DOHH2 (cell line): ENCODE results near the gene NLRP7.

ENCODE experiments used
- H3F3A ChIP-seq: fragments of 200-600 bp; sonication (generic), shearing (Covaris generic); 2 replicates; pipeline ENCODE4 v1.6.0; 2016; ENCODE audit warnings: antibody characterized with exemption, mild to moderate bottlenecking; ENCODE audit not compliant: control insufficient read depth, insufficient read depth
- H3K27ac ChIP-seq: fragments of 200-600 bp; sonication (generic); 2 replicates; pipeline ENCODE4 v1.5.1; 2014; ENCODE audit warnings: low read depth, mild to moderate bottlenecking, low read length, moderate library complexity
- H3K27me3 ChIP-seq: fragments of 200-600 bp; sonication (generic); 2 replicates; pipeline ENCODE4 v1.6.1; 2014; ENCODE audit warnings: mild to moderate bottlenecking, low read length, mixed read lengths; ENCODE audit not compliant: control insufficient read depth
- H3K36me3 ChIP-seq: fragments of 200-600 bp; sonication (generic); 2 replicates; pipeline ENCODE4 v1.6.1; 2014; ENCODE audit warnings: mild to moderate bottlenecking, low read length, moderate library complexity, mixed read lengths; ENCODE audit not compliant: control insufficient read depth
- H3K4me1 ChIP-seq: fragments of 200-600 bp; sonication (generic); 2 replicates; pipeline ENCODE4 v1.6.1; 2014; ENCODE audit warnings: mild to moderate bottlenecking, low read length, mixed read lengths; ENCODE audit not compliant: control insufficient read depth
- H3K4me2 ChIP-seq: fragments of 200-600 bp; sonication (generic); 2 replicates; pipeline ENCODE4 v1.6.0; 2014; ENCODE audit warnings: mild to moderate bottlenecking, low read length, moderate library complexity
- H3K4me3 ChIP-seq: fragments of 200-600 bp; sonication (generic); 2 replicates; pipeline ENCODE4 v1.5.1; 2014; ENCODE audit warnings: mild to moderate bottlenecking, low read length, mixed read lengths
- H3K79me2 ChIP-seq: fragments of 200-600 bp; sonication (generic); 2 replicates; pipeline ENCODE4 v1.6.1; 2014; ENCODE audit warnings: mild to moderate bottlenecking, low read length, mixed read lengths; ENCODE audit not compliant: control insufficient read depth
- H3K9me2 ChIP-seq: fragments of 200-600 bp; sonication (generic); replicated peaks from 2 replicates; pipeline ENCODE4 v1.6.1; 2014; ENCODE audit warnings: mild to moderate bottlenecking, low read length, mixed read lengths; ENCODE audit not compliant: control insufficient read depth
- H3K9me3 ChIP-seq: fragments of 200-600 bp; sonication (generic); 2 replicates; pipeline ENCODE4 v1.6.1; 2014; ENCODE audit warnings: antibody characterized with exemption, low read length, mixed read lengths; ENCODE audit not compliant: control insufficient read depth, insufficient read depth
- H4K20me1 ChIP-seq: fragments of 200-600 bp; sonication (generic); 2 replicates; pipeline ENCODE4 v1.6.0; 2014; ENCODE audit warnings: low read depth, mild to moderate bottlenecking, antibody characterized with exemption, low read length, moderate library complexity; ENCODE audit not compliant: control insufficient read depth, insufficient read depth
- EZH2phosphoT487 ChIP-seq: fragments of 200-600 bp; sonication (generic); IDR thresholded peaks from 2 replicates; pipeline ENCODE4 v1.6.1; 2017; ENCODE audit warnings: borderline replicate concordance, mild to moderate bottlenecking, antibody characterized with exemption, low read length, moderate library complexity, mixed read lengths
- TF ChIP-seq, protein P1 (sequence below): fragments of 200-600 bp; sonication (generic); IDR thresholded peaks from one replicate; pipeline ENCODE4 v1.5.1; 2014; ENCODE audit warnings: antibody characterized with exemption, mild to moderate bottlenecking, low read depth, low read length; ENCODE audit not compliant: poor library complexity, severe bottlenecking

NLRP7 gene

DNA sequence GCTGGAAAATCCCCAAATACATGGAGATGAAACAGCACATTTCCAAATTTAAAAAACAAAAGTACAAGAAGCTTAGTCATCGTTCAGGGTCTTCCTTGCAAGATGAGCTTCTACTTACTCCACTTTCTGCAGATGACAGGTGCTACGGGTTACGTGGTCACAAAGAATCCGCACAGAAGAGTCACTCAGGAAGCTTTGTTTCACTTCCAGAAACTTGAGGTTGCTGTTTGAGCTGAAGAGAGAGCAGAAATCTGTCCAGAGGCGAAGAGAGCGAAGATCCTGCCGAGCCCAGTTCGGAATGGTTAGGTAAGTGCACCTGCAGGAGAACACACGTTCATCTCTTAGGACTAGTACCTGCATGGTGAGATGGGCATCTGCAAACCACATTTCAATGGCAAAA, 9.4 kb downstream of the NLRP7 start:
- Histone ChIP-seq H3K9me2 (no peaks in the 10 kb centered on the region), H3K4me2 (peak overlapping the region; percentile 72)

GRCh38 chr19:54928299-54928698, 19.0 kb downstream of the NLRP7 start:
- no peak overlapping the region for H3K4me2 ChIP-seq
- peaks cover 6% of the 10 kb centered on the region for H3K4me1 ChIP-seq
- H3K36me3 ChIP-seq, result no peaks in the 10 kb centered on the region
- no peaks in the 10 kb centered on the region for H3F3A ChIP-seq
- H3K79me2 ChIP-seq, result no peaks in the 10 kb centered on the region
- TF ChIP-seq, protein P1, sequence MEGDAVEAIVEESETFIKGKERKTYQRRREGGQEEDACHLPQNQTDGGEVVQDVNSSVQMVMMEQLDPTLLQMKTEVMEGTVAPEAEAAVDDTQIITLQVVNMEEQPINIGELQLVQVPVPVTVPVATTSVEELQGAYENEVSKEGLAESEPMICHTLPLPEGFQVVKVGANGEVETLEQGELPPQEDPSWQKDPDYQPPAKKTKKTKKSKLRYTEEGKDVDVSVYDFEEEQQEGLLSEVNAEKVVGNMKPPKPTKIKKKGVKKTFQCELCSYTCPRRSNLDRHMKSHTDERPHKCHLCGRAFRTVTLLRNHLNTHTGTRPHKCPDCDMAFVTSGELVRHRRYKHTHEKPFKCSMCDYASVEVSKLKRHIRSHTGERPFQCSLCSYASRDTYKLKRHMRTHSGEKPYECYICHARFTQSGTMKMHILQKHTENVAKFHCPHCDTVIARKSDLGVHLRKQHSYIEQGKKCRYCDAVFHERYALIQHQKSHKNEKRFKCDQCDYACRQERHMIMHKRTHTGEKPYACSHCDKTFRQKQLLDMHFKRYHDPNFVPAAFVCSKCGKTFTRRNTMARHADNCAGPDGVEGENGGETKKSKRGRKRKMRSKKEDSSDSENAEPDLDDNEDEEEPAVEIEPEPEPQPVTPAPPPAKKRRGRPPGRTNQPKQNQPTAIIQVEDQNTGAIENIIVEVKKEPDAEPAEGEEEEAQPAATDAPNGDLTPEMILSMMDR, result no peak
- H3K27ac ChIP-seq, result no peak overlapping the region
- H3K9me2 ChIP-seq, result no peaks in the 10 kb centered on the region
- no peak overlapping the region for H3K4me3 ChIP-seq
- peaks cover 14% of the 10 kb centered on the region; the same call in 1 of the 2 replicates for H3K9me3 ChIP-seq
- H4K20me1 ChIP-seq, result no peaks in the 10 kb centered on the region
- H3K27me3 ChIP-seq, result no peaks in the 10 kb centered on the region

More for the DNA sequence above, 9.4 kb downstream of the NLRP7 start:
- no peaks in the 10 kb centered on the region for H3K36me3 ChIP-seq
- no peak for TF ChIP-seq EZH2phosphoT487
- TF ChIP-seq, protein P1, result no peak
- peaks cover 13% of the 10 kb centered on the region for H3F3A ChIP-seq
- H3K79me2 ChIP-seq, result no peaks in the 10 kb centered on the region
- H3K4me3 ChIP-seq, result peak overlapping the region; percentile 60
- H4K20me1 ChIP-seq, result no peaks in the 10 kb centered on the region
- H3K4me1 ChIP-seq, result peaks cover 47% of the 10 kb centered on the region
- peak overlapping the region; percentile 58 for H3K27ac ChIP-seq
- no peaks in the 10 kb centered on the region for H3K9me3 ChIP-seq
- peaks cover 4% of the 10 kb centered on the region; the same call in 1 of the 2 replicates for H3K27me3 ChIP-seq

DNA sequence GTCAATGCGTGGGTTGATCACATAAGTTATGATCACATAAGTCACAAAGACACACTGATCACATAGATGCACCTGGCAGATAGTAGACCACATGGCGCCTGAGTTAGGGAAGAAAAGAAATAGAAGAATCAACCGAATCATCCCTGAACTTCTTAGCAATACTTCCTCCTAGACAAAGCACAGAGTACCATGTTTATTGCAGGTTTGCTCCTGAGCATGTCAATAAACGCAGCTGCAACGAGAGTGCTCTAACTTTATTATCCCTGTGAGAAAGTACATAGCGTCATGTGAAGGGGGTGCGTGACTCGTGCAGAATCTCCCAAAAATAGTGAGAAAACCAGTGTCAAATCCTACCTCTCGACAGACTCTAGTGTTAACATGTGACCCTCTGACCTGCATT, 24.1 kb downstream of the NLRP7 start:
- Histone ChIP-seq H3K4me2 (no peak overlapping the region), H4K20me1 (no peaks in the 10 kb centered on the region), H3K9me3 (peaks cover 5% of the 10 kb centered on the region; the same call in 1 of the 2 replicates), H3K27me3 (no peaks in the 10 kb centered on the region), H3F3A (no peaks in the 10 kb centered on the region), H3K36me3 (no peaks in the 10 kb centered on the region), H3K27ac (no peak overlapping the region), H3K9me2 (no peaks in the 10 kb centered on the region), H3K79me2 (no peaks in the 10 kb centered on the region), H3K4me1 (no peaks in the 10 kb centered on the region), H3K4me3 (no peak overlapping the region)
- TF ChIP-seq, protein P1, result no peak
- no peak for TF ChIP-seq EZH2phosphoT487

- Histone ChIP-seq H3K27me3 (no peaks in the 10 kb centered on the region), H3K36me3 (no peaks in the 10 kb centered on the region), H3K4me2 (no peak overlapping the region), H3K9me2 (no peaks in the 10 kb centered on the region), H4K20me1 (no peaks in the 10 kb centered on the region), H3K4me3 (no peak overlapping the region), H3K9me3 (no peaks in the 10 kb centered on the region), H3K79me2 (no peaks in the 10 kb centered on the region), H3F3A (no peaks in the 10 kb centered on the region), H3K27ac (no peak overlapping the region), H3K4me1 (no peaks in the 10 kb centered on the region)
- no peak for TF ChIP-seq EZH2phosphoT487
- TF ChIP-seq, protein P1, result no peak
Measured at GRCh38 chr19:54921082-54921481, 26.2 kb downstream of the NLRP7 start.
